CD4-positive, alpha-beta T cell (primary cell): ENCODE measurements around the gene CBX4. TPM values are rescaled to one million over a fixed set of nuclear protein-coding genes. Genes with fewer than 3 reads are reported as not detected.
A peak's percentile ranks its signal among the peaks of the same experiment; 100 is the strongest.
"Not testable (repeated sequence)": the region's sequence is repeated elsewhere in the genome, so short reads cannot be mapped to it uniquely, and the experiment has no call there.

Source experiments
- ATAC-seq: fragments of 200-7000 bp; cut with Tn5 transposase; one replicate; pipeline ENCODE4 v1.10.0; 2022; ENCODE audit warnings: mild to moderate bottlenecking; ENCODE audit not compliant: poor library complexity
- CTCF ChIA-PET: fragments of 350-600 bp; sonication (Branson Sonifier 250); formaldehyde crosslinking; loops from one replicate; lab custom pipeline; 2021; ENCODE audit warnings: antibody characterized with exemption, inconsistent platforms; lab: Charles Lee
- POLR2A ChIA-PET: fragments of 350-600 bp; sonication (Branson Sonifier 250); formaldehyde crosslinking; loops from one replicate; lab custom pipeline; 2021; ENCODE audit warnings: antibody characterized with exemption, inconsistent platforms; lab: Charles Lee
- DNase-seq, 14 experiments: peaks; one replicate each; pipeline ENCODE4 v3.0.0-alpha.2; 2013 to 2020; ENCODE audit warnings: mixed read lengths in 2 of 14
- H3K27ac ChIP-seq, 2 donors: one replicate each; pipeline versions ENCODE4 v1.5.1 to v1.7.0; 2013; ENCODE audit warnings: low read length in 2 of 2, low read depth in 1 of 2, mild to moderate bottlenecking in 1 of 2
- H3K27me3 ChIP-seq, 2 experiments: 1 replicate in 1 of 2; 2 replicates in 1 of 2; pipeline versions ENCODE4 v1.6.1 to v1.7.0; 2013; ENCODE audit warnings: low read length in 2 of 2, control low read depth in 1 of 2, mild to moderate bottlenecking in 1 of 2, moderate library complexity in 1 of 2; ENCODE audit not compliant: insufficient read depth in 2 of 2, control insufficient read depth in 1 of 2
- H3K36me3 ChIP-seq: one replicate; pipeline ENCODE4 v1.6.1; 2013; ENCODE audit warnings: low read length, control low read depth; ENCODE audit not compliant: insufficient read depth
- H3K4me1 ChIP-seq: one replicate; pipeline ENCODE4 v1.6.1; 2013; ENCODE audit warnings: low read length, control low read depth; ENCODE audit not compliant: insufficient read depth
- H3K4me3 ChIP-seq: one replicate; pipeline ENCODE4 v1.5.1; 2013; ENCODE audit warnings: mild to moderate bottlenecking, low read length, moderate library complexity
- H3K9me3 ChIP-seq, 2 experiments: 1 replicate in 1 of 2; 2 replicates in 1 of 2; pipeline versions ENCODE4 v1.6.1 to v1.7.0; 2013; ENCODE audit warnings: low read length in 2 of 2, mild to moderate bottlenecking in 2 of 2, control low read depth in 1 of 2, moderate library complexity in 1 of 2; ENCODE audit not compliant: control insufficient read depth in 1 of 2, insufficient read depth in 1 of 2
- H3K27ac Mint-ChIP-seq: one replicate; pipeline ENCODE4 v1.8.0; 2020; ENCODE audit warnings: mixed read lengths
- H3K27me3 Mint-ChIP-seq: one replicate; pipeline ENCODE4 v1.8.0; 2021; ENCODE audit warnings: mixed read lengths
- H3K36me3 Mint-ChIP-seq: one replicate; pipeline ENCODE4 v1.8.0; 2021; ENCODE audit warnings: low read depth, mixed read lengths
- H3K4me1 Mint-ChIP-seq: one replicate; pipeline ENCODE4 v1.8.0; 2021; ENCODE audit warnings: low read depth, mixed read lengths
- H3K4me3 Mint-ChIP-seq: one replicate; pipeline ENCODE4 v1.8.0; 2020; ENCODE audit warnings: mild to moderate bottlenecking, mixed read lengths
- H3K9me3 Mint-ChIP-seq: one replicate; pipeline ENCODE4 v1.8.0; 2020; ENCODE audit warnings: mixed read lengths
- intact Hi-C, 2 experiments: fragments of 100-400 bp; cut with DNase I in 1 of 2; cut with micrococcal nuclease in 1 of 2; formaldehyde crosslinking; loops; one replicate each; pipeline versions ENCODE4 v1.15.1 to v1.9.0; 2023 to 2025; cut with DNase I, micrococcal nuclease
- total RNA-seq, 174 experiments: library from RNA in 2 of 174; stranded (reverse) in 2 of 174; gene quantifications; one replicate each; pipeline ENCODE4 v1.2.3 and lab custom pipeline; 2021 to 2026
- TF ChIP-seq, protein P1 (sequence below): fragments of 200-600 bp; IDR thresholded peaks from one replicate; pipeline ENCODE4 v1.8.0; 2022; ENCODE audit warnings: antibody characterized with exemption, mild to moderate bottlenecking

Gene CBX4
- total RNA-seq, 2 experiments from 2014 or later: 196 to 202 TPM

- H3K36me3 ChIP-seq: no peaks in the 10 kb centered on the region
- peaks cover 0 to 3% of the 10 kb centered on the region in 2 experiments for H3K27me3 ChIP-seq
- TF ChIP-seq, protein P1, sequence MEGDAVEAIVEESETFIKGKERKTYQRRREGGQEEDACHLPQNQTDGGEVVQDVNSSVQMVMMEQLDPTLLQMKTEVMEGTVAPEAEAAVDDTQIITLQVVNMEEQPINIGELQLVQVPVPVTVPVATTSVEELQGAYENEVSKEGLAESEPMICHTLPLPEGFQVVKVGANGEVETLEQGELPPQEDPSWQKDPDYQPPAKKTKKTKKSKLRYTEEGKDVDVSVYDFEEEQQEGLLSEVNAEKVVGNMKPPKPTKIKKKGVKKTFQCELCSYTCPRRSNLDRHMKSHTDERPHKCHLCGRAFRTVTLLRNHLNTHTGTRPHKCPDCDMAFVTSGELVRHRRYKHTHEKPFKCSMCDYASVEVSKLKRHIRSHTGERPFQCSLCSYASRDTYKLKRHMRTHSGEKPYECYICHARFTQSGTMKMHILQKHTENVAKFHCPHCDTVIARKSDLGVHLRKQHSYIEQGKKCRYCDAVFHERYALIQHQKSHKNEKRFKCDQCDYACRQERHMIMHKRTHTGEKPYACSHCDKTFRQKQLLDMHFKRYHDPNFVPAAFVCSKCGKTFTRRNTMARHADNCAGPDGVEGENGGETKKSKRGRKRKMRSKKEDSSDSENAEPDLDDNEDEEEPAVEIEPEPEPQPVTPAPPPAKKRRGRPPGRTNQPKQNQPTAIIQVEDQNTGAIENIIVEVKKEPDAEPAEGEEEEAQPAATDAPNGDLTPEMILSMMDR: no peak
- ChIA-PET CTCF (no interaction called here), POLR2A (interaction anchor here (0.6 to 0.8 kb wide), 2 partner anchors 15 to 119 kb away, joined by 3 read pairs; partner anchors contain the start of gene CBX4)
- H3K4me1 ChIP-seq: peaks cover 8% of the 10 kb centered on the region
- no peaks in the 10 kb centered on the region for H3K4me1 Mint-ChIP-seq
- H3K27ac ChIP-seq: no peak overlapping the region
- H3K4me3 ChIP-seq: no peak overlapping the region
- H3K4me3 Mint-ChIP-seq: no peak overlapping the region
- intact Hi-C loops: no loop called here
- H3K9me3 ChIP-seq: no peaks in the 10 kb centered on the region
- no peaks in the 10 kb centered on the region for H3K9me3 Mint-ChIP-seq
- no peak for DNase-seq
- H3K27ac Mint-ChIP-seq: no peak overlapping the region
- H3K27me3 Mint-ChIP-seq: peaks cover 28% of the 10 kb centered on the region
- no peaks in the 10 kb centered on the region for H3K36me3 Mint-ChIP-seq
- no peak for ATAC-seq
Observed at GRCh38 chr17:79854080-79855060, 15.1 kb upstream of the CBX4 start.

GRCh38 chr17:79853168-79853567 lies 13.9 kb upstream of the CBX4 start:
- H3K27ac ChIP-seq, H3K9me3 ChIP-seq, intact Hi-C loops, H3K4me3 ChIP-seq, H3K9me3 Mint-ChIP-seq, H3K27me3 ChIP-seq, H3K4me3 Mint-ChIP-seq, DNase-seq, H3K4me1 ChIP-seq, POLR2A ChIA-PET, H3K4me1 Mint-ChIP-seq, H3K36me3 ChIP-seq, ATAC-seq, H3K27ac Mint-ChIP-seq, H3K36me3 Mint-ChIP-seq: not testable (repeated sequence)
- H3K27me3 Mint-ChIP-seq: peaks cover 27% of the 10 kb centered on the region
- CTCF ChIA-PET: interaction anchor here (4.1 kb wide), 1 partner anchor 13 kb away, joined by 14 read pairs; the partner anchor contains the start of gene CBX4

GRCh38 chr17:79852748-79853147 lies 13.5 kb upstream of the CBX4 start:
- POLR2A ChIA-PET: no interaction called here

More at GRCh38 chr17:79852748-79853147, 13.5 kb upstream of the CBX4 start:
- ATAC-seq (no peak), DNase-seq (no peak)
- CTCF ChIA-PET: interaction anchor here (4.1 kb wide), 1 partner anchor 13 kb away, joined by 14 read pairs; the partner anchor contains the start of gene CBX4
- TF ChIP-seq, protein P1: no peak
- Mint-ChIP-seq H3K4me3 (no peak overlapping the region), H3K4me1 (no peaks in the 10 kb centered on the region), H3K9me3 (no peaks in the 10 kb centered on the region), H3K36me3 (no peaks in the 10 kb centered on the region), H3K27ac (no peak overlapping the region), H3K27me3 (peaks cover 27% of the 10 kb centered on the region)
- peak overlapping the region; percentile 19 for H3K4me3 ChIP-seq
- H3K9me3 ChIP-seq: no peaks in the 10 kb centered on the region
- H3K27ac ChIP-seq: no peak overlapping the region
- peaks cover 8% of the 10 kb centered on the region for H3K4me1 ChIP-seq
- intact Hi-C loops: no loop called here
- no peaks in the 10 kb centered on the region for H3K36me3 ChIP-seq
- no peaks in the 10 kb centered on the region for H3K27me3 ChIP-seq
